GM12891 (cell line): ENCODE data around the gene IL25.

Experiments
- PAX5 ChIP-seq: IDR thresholded peaks from 2 replicates; pipeline ENCODE4 v1.6.1; 2011; ENCODE audit warnings: low read length, moderate library complexity, mild to moderate bottlenecking; ENCODE audit not compliant: insufficient read depth, severe bottlenecking
- POLR2A ChIP-seq: IDR thresholded peaks from 2 replicates; pipeline ENCODE4 v1.6.1; 2011; ENCODE audit warnings: low read depth, low read length, control low read depth
- POLR2AphosphoS5 ChIP-seq: IDR thresholded peaks from 2 replicates; pipeline ENCODE4 v1.6.1; 2011; ENCODE audit warnings: low read depth, low read length, control low read depth
- POU2F2 ChIP-seq: IDR thresholded peaks from 2 replicates; pipeline ENCODE4 v1.6.1; 2011; ENCODE audit warnings: low read depth, mild to moderate bottlenecking, control low read depth, low read length, moderate library complexity
- TAF1 ChIP-seq: IDR thresholded peaks from 2 replicates; pipeline ENCODE4 v1.6.1; 2011; ENCODE audit warnings: low read depth, low read length, control low read depth

DNA sequence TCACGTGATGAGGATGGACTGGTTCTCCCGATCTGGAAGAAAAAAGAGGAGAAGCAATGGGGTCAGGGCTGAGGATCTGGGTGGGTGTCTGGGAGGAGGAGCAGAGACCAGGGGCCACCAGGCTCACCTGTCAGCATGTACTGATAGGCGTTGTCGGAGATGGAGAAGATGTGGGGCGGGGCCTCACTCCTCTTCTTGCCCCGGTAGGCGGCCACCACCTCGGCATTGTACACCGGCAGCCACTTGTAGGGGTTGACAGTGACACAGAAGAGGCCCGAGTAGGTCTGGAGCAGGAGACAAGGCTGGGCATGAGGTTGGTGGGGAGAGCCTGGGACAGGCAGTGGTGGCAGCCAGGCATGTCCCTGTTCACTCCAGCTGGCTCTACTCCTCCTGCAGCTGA lies 32.5 kb downstream of the IL25 start:
- no peak for TF ChIP-seq PAX5
- no peak for TF ChIP-seq POLR2A
- TF ChIP-seq POLR2AphosphoS5: no peak
- TF ChIP-seq TAF1: no peak
- TF ChIP-seq POU2F2: no peak
